Measurements from ENCODE around the gene BAIAP3. TPM values are rescaled to one million over a fixed set of nuclear protein-coding genes. Genes with fewer than 3 reads are reported as not detected.
"Not testable (repeated sequence)": the region's sequence is repeated elsewhere in the genome, so short reads cannot be mapped to it uniquely, and the experiment has no call there.

Gene BAIAP3
- total and polyA plus RNA-seq, 2 of the 4 experiments (the other 2 are of a cell fraction), result 0.36 to 0.65 TPM

DNA sequence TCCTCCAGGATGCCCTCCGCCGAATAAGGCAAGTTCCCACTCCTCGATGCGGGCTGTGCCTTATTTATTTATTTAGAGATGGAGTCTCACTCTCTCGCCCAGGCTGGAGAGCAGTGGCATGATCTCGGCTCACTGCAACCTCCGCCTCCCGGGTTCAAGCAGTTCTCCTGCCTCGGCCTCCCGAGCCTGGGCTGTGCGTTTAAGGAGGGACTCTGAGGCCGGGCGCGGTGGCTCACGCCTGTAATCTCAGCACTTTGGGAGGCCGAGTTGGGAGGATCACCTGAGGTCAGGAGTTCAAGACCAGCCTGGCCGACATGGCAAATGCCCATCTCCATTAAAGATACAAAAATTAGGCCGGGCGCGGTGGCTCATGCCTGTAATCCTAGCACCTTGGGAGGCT is 5.3 kb upstream of the BAIAP3 start:
- H2BK15ac ChIP-seq (ENCODE audit: low read depth, low read length); H2BK120ac ChIP-seq (ENCODE audit: low read depth, low read length); H3K9ac ChIP-seq (ENCODE audit: low read depth, low read length); H3K23ac ChIP-seq (ENCODE audit: low read depth, low read length); H4K8ac ChIP-seq (ENCODE audit: low read depth in 2 of 2, low read length in 2 of 2); H2AFZ ChIP-seq (replicated peaks; ENCODE audit: low read length, poor library complexity); H4K5ac ChIP-seq (ENCODE audit: low read depth, low read length); H3K79me1 ChIP-seq (ENCODE audit: low read depth in 1 of 2, low read length in 2 of 2); H3K4me3 ChIP-seq (ENCODE audit: insufficient read depth, low read depth, low read length); H2AK5ac ChIP-seq (ENCODE audit: low read depth, low read length); CTCF ChIA-PET; H4K91ac ChIP-seq (ENCODE audit: insufficient read depth, low read depth, low read length); H3K4me2 ChIP-seq (ENCODE audit: low read depth, low read length); DNase-seq; H2BK20ac ChIP-seq (ENCODE audit: low read depth, low read length); H3K27ac ChIP-seq (ENCODE audit: insufficient read depth, low read length); POLR2A ChIA-PET (ENCODE audit: unreplicated experiment); H2AK9ac ChIP-seq (replicated peaks; ENCODE audit: low read depth, low read length, poor library complexity); dilution Hi-C loops (cut with HindIII; ENCODE audit: low sequenced_read_pairs, unreplicated experiment); H3K4ac ChIP-seq (ENCODE audit: low read depth, low read length); ATAC-seq (ENCODE audit: low read depth); H2BK5ac ChIP-seq (ENCODE audit: low read depth, low read length, poor library complexity, severe bottlenecking); BruUV-seq (replicated peaks); H3K18ac ChIP-seq (ENCODE audit: low read depth, low read length); H3K14ac ChIP-seq (replicated peaks; ENCODE audit: low read depth, low read length); in situ Hi-C loops (cut with MboI; ENCODE audit: low sequenced_read_pairs); intact Hi-C loops (cut with micrococcal nuclease); H3K9me3 ChIP-seq (ENCODE audit: control insufficient read depth, insufficient read depth, low read length); H3K9me1 ChIP-seq (ENCODE audit: insufficient read depth, low read length); H3K4me1 ChIP-seq (ENCODE audit: control insufficient read depth, insufficient read depth, low read length); H3K56ac ChIP-seq (ENCODE audit: extremely low read depth, insufficient read depth, low read length): not testable (repeated sequence)
- WGBS, 2 experiments (ENCODE audit: extremely low coverage in 2 of 2, insufficient read length in 1 of 2), result 100% methylated on average over 1 of the region's 20 CpGs; no CpG with 5 or more reads in 1 of the 2 experiments
- Histone ChIP-seq H4K20me1 (ENCODE audit: insufficient read depth, low read length) (peaks cover 30% of the 10 kb centered on the region), H3K36me3 (ENCODE audit: control insufficient read depth, insufficient read depth, low read length) (peaks cover 25% of the 10 kb centered on the region; the same call in 1 of the 2 replicates), H3K27me3 (ENCODE audit: control insufficient read depth, insufficient read depth, low read length) (peaks cover 18% of the 10 kb centered on the region)

GRCh38 chr16:1328961-1329360 is 4.5 kb upstream of the BAIAP3 start:
- not testable (repeated sequence) for H3K9me3 ChIP-seq (ENCODE audit: control insufficient read depth, insufficient read depth, low read length)

More at GRCh38 chr16:1328961-1329360, 4.5 kb upstream of the BAIAP3 start:
- H3K4ac ChIP-seq (ENCODE audit: low read depth, low read length); DNase-seq; H3K9me1 ChIP-seq (ENCODE audit: insufficient read depth, low read length); dilution Hi-C loops (cut with HindIII; ENCODE audit: low sequenced_read_pairs, unreplicated experiment); H3K56ac ChIP-seq (ENCODE audit: extremely low read depth, insufficient read depth, low read length); H3K18ac ChIP-seq (ENCODE audit: low read depth, low read length); H3K9ac ChIP-seq (ENCODE audit: low read depth, low read length); H2AK5ac ChIP-seq (ENCODE audit: low read depth, low read length); H2BK5ac ChIP-seq (ENCODE audit: low read depth, low read length, poor library complexity, severe bottlenecking); H4K8ac ChIP-seq (ENCODE audit: low read depth in 2 of 2, low read length in 2 of 2); H3K23ac ChIP-seq (ENCODE audit: low read depth, low read length); H2BK120ac ChIP-seq (ENCODE audit: low read depth, low read length); H3K4me2 ChIP-seq (ENCODE audit: low read depth, low read length); H4K5ac ChIP-seq (ENCODE audit: low read depth, low read length); intact Hi-C loops (cut with micrococcal nuclease); POLR2A ChIA-PET (ENCODE audit: unreplicated experiment); H3K14ac ChIP-seq (replicated peaks; ENCODE audit: low read depth, low read length); CTCF ChIA-PET; H3K27ac ChIP-seq (ENCODE audit: insufficient read depth, low read length); H2BK15ac ChIP-seq (ENCODE audit: low read depth, low read length); H3K79me1 ChIP-seq (ENCODE audit: low read depth in 1 of 2, low read length in 2 of 2); H2AFZ ChIP-seq (replicated peaks; ENCODE audit: low read length, poor library complexity); H2BK20ac ChIP-seq (ENCODE audit: low read depth, low read length); in situ Hi-C loops (cut with MboI; ENCODE audit: low sequenced_read_pairs); ATAC-seq (ENCODE audit: low read depth); H2AK9ac ChIP-seq (replicated peaks; ENCODE audit: low read depth, low read length, poor library complexity); H3K4me3 ChIP-seq (ENCODE audit: insufficient read depth, low read depth, low read length); H4K91ac ChIP-seq (ENCODE audit: insufficient read depth, low read depth, low read length); BruUV-seq (replicated peaks); H3K4me1 ChIP-seq (ENCODE audit: control insufficient read depth, insufficient read depth, low read length): not testable (repeated sequence)
- WGBS, 2 experiments (ENCODE audit: extremely low coverage in 2 of 2, insufficient read length in 1 of 2), result 100% methylated on average over 2 of the region's 10 CpGs
- Histone ChIP-seq H3K27me3 (ENCODE audit: control insufficient read depth, insufficient read depth, low read length) (peaks cover 24% of the 10 kb centered on the region), H3K36me3 (ENCODE audit: control insufficient read depth, insufficient read depth, low read length) (peaks cover 18% of the 10 kb centered on the region; the same call in 1 of the 2 replicates), H4K20me1 (ENCODE audit: insufficient read depth, low read length) (peaks cover 22% of the 10 kb centered on the region)

All from IMR-90 (cell line).